Keratinocyte (primary cell): Measurements from ENCODE around the gene SLC22A31. TPM values are rescaled to one million over a fixed set of nuclear protein-coding genes. Genes with fewer than 3 reads are reported as not detected.
"Not testable (repeated sequence)": the region's sequence is repeated elsewhere in the genome, so short reads cannot be mapped to it uniquely, and the experiment has no call there.

Experiments used
- DNase-seq: peaks from one replicate; pipeline ENCODE4 v3.0.0-alpha.2; 2011; ENCODE audit warnings: low read depth, missing footprints, low spot score
- FAIRE-seq: peaks from 2 replicates; lab custom pipeline; 2011; peaks lifted over from hg19 to GRCh38; lab: Jason Lieb, UNC
- H2AFZ ChIP-seq: 2 replicates; pipeline ENCODE4 v1.6.0; 2012; ENCODE audit warnings: low read length, control low read depth, inconsistent platforms; ENCODE audit not compliant: control insufficient read depth
- H3K27ac ChIP-seq: 2 replicates; pipeline ENCODE4 v1.5.1; 2011; ENCODE audit warnings: low read length; ENCODE audit not compliant: control insufficient read depth, insufficient read depth
- H3K27me3 ChIP-seq: 3 replicates; pipeline ENCODE4 v1.6.0; 2011; ENCODE audit warnings: low read length; ENCODE audit not compliant: control insufficient read depth, insufficient read depth; ENCODE audit errors: extremely low read depth
- H3K36me3 ChIP-seq, 2 experiments: 2 replicates in 1 of 2; 3 replicates in 1 of 2; pipeline ENCODE4 v1.5.1; 2011; ENCODE audit warnings: low read length in 2 of 2, mild to moderate bottlenecking in 1 of 2; ENCODE audit not compliant: control insufficient read depth in 2 of 2, insufficient read depth in 2 of 2; ENCODE audit errors: extremely low read depth in 1 of 2
- H3K4me1 ChIP-seq: 3 replicates; pipeline ENCODE4 v1.5.1; 2011; ENCODE audit warnings: low read length; ENCODE audit not compliant: control insufficient read depth, insufficient read depth; ENCODE audit errors: extremely low read depth
- H3K4me2 ChIP-seq: 3 replicates; pipeline ENCODE4 v1.6.0; 2011; ENCODE audit warnings: low read depth, low read length; ENCODE audit not compliant: control insufficient read depth, insufficient read depth; ENCODE audit errors: extremely low read depth
- H3K4me3 ChIP-seq, 3 experiments: fragments of 200-600 bp in 1 of 3; sonication (generic) in 1 of 3; 2 replicates in 2 of 3; 3 replicates in 1 of 3; pipeline ENCODE4 v1.5.1; 2011 to 2016; ENCODE audit warnings: low read length in 3 of 3, mild to moderate bottlenecking in 3 of 3, control low read depth in 2 of 3, inconsistent platforms in 1 of 3, low read depth in 1 of 3, mixed read lengths in 1 of 3, mixed run types in 1 of 3, moderate library complexity in 1 of 3; ENCODE audit not compliant: control insufficient read depth in 2 of 3, insufficient read depth in 2 of 3; ENCODE audit errors: extremely low read depth in 1 of 3
- H3K79me2 ChIP-seq: 2 replicates; pipeline ENCODE4 v1.6.0; 2012; ENCODE audit warnings: low read length; ENCODE audit not compliant: control insufficient read depth, insufficient read depth
- H3K9ac ChIP-seq: 3 replicates; pipeline ENCODE4 v1.6.0; 2011; ENCODE audit warnings: low read length; ENCODE audit not compliant: control insufficient read depth, insufficient read depth; ENCODE audit errors: extremely low read depth
- H3K9me1 ChIP-seq: 3 replicates; pipeline ENCODE4 v1.6.0; 2011; ENCODE audit warnings: low read length; ENCODE audit not compliant: control insufficient read depth, insufficient read depth; ENCODE audit errors: extremely low read depth
- H3K9me3 ChIP-seq: 2 replicates; pipeline ENCODE4 v1.5.1; 2012; ENCODE audit warnings: low read depth, low read length; ENCODE audit not compliant: control insufficient read depth
- H4K20me1 ChIP-seq: 3 replicates; pipeline ENCODE4 v1.6.0; 2011; ENCODE audit warnings: low read length; ENCODE audit not compliant: control insufficient read depth, insufficient read depth; ENCODE audit errors: extremely low read depth
- EZH2 ChIP-seq: IDR thresholded peaks from one replicate; pipeline ENCODE4 v1.6.1; 2012; ENCODE audit warnings: inconsistent platforms, mild to moderate bottlenecking, low read length, moderate library complexity
- dilution Hi-C: fragments of 300-500 bp; cut with MboI; formaldehyde crosslinking; loops from one replicate; pipeline ENCODE4 v1.7.0; 2020; ENCODE audit warnings: low sequenced_read_pairs; ENCODE audit not compliant: extremely low pct_ligation_motif_present
- polyA plus RNA-seq, 5 experiments: library from polyadenylated mRNA; depleted of rRNA in 3 of 5; stranded (reverse) in 3 of 5; stranded (forward) in 1 of 5; unstranded in 1 of 5; fragments of >200 nt; gene quantifications; 1 replicate in 1 of 5; 2 replicates in 3 of 5; 3 replicates in 1 of 5; pipeline versions ENCODE4 v1.2.1 to v1.2.3, GENCODE V29; 2011 to 2012; ENCODE audit warnings: missing spikeins in 2 of 5, low read depth in 1 of 5, low replicate concordance in 1 of 5
- TF ChIP-seq, protein P1 (sequence below), 3 experiments: IDR thresholded peaks in 1 of 3; conservative IDR thresholded peaks in 1 of 3; optimal IDR thresholded peaks in 1 of 3; 2 replicates in 2 of 3; 3 replicates in 1 of 3; pipeline versions ENCODE3 to v1.5.1; 2011; ENCODE audit warnings: low read length in 3 of 3, mild to moderate bottlenecking in 3 of 3, moderate library complexity in 2 of 3, control low read depth in 1 of 3, inconsistent platforms in 1 of 3; ENCODE audit not compliant: insufficient read depth in 2 of 3; ENCODE audit errors: extremely low read depth in 1 of 3

The SLC22A31 gene
- polyA plus RNA-seq, 1 donor (not counting 4 experiments of a cell fraction or from before 2014, with no cell fraction given), result not detected

DNA sequence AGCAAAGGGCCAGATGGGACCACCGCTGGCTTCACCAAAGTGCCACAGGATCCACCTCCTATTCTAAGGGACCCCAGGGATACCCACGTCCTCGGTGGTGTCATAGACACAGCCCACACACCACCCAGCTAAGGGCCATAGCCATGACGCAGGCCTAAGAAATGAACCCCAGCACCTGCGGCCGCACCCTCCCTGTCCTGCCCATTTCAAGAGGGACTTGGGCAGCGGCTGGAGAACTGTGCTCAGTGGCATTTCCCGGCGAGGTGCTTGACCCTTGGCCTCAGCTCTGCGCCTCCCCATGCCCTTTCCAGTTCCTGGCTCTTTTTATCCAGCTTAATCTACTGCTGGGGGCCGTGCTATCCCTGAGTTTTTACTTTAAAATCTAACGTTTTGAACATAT, 44.4 kb upstream of the SLC22A31 start:
- TF ChIP-seq, protein P1, sequence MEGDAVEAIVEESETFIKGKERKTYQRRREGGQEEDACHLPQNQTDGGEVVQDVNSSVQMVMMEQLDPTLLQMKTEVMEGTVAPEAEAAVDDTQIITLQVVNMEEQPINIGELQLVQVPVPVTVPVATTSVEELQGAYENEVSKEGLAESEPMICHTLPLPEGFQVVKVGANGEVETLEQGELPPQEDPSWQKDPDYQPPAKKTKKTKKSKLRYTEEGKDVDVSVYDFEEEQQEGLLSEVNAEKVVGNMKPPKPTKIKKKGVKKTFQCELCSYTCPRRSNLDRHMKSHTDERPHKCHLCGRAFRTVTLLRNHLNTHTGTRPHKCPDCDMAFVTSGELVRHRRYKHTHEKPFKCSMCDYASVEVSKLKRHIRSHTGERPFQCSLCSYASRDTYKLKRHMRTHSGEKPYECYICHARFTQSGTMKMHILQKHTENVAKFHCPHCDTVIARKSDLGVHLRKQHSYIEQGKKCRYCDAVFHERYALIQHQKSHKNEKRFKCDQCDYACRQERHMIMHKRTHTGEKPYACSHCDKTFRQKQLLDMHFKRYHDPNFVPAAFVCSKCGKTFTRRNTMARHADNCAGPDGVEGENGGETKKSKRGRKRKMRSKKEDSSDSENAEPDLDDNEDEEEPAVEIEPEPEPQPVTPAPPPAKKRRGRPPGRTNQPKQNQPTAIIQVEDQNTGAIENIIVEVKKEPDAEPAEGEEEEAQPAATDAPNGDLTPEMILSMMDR (optimal IDR thresholded peaks at IDR 0.05 in 1 of 3, IDR thresholded peaks at IDR 0.05 in 1 of 3, conservative IDR thresholded peaks at IDR 0.05 in 1 of 3; ENCODE audit: extremely low read depth in 1 of 3, insufficient read depth in 2 of 3, low read length in 3 of 3), result no peak
- no peak for TF ChIP-seq EZH2

DNA sequence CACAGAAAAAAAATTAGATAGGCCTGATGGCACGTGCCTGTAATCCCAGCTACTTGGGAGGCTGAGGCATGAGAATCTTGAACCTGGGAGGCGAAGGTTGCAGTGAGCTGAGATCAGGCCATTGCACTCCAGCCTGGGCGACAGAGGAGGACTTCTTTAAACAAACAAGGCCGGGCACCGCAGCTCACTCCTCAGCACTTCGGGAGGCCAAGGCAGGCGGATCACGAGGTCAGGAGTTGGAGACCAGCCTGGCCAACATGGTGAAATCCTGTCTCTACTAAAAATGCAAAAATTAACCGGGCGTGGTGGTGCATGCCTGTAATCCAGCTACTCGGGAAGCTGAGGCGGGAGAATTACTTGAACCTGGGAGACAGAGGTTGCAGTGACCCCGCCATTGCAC, 43.9 kb upstream of the SLC22A31 start:
- H3K4me1 ChIP-seq, H3K27me3 ChIP-seq, H4K20me1 ChIP-seq, H3K4me2 ChIP-seq, dilution Hi-C loops, H3K9me1 ChIP-seq, H3K79me2 ChIP-seq, H3K27ac ChIP-seq, DNase-seq, H3K36me3 ChIP-seq, H3K4me3 ChIP-seq, H3K9me3 ChIP-seq, H3K9ac ChIP-seq, H2AFZ ChIP-seq, FAIRE-seq: not testable (repeated sequence)

More for the DNA sequence above, 44.4 kb upstream of the SLC22A31 start:
- Histone ChIP-seq H3K36me3 (no peaks in the 10 kb centered on the region), H3K9me3 (no peaks in the 10 kb centered on the region), H3K4me1 (no peaks in the 10 kb centered on the region), H3K27ac (no peak overlapping the region), H4K20me1 (no peaks in the 10 kb centered on the region), H3K27me3 (no peaks in the 10 kb centered on the region), H2AFZ (no peak overlapping the region), H3K9me1 (no peaks in the 10 kb centered on the region), H3K79me2 (peaks cover 7% of the 10 kb centered on the region), H3K4me2 (no peak overlapping the region), H3K4me3 (no peak overlapping the region), H3K9ac (no peak overlapping the region)
- DNase-seq (no peak), FAIRE-seq (no peak)
- dilution Hi-C loops, result no loop called here

DNA sequence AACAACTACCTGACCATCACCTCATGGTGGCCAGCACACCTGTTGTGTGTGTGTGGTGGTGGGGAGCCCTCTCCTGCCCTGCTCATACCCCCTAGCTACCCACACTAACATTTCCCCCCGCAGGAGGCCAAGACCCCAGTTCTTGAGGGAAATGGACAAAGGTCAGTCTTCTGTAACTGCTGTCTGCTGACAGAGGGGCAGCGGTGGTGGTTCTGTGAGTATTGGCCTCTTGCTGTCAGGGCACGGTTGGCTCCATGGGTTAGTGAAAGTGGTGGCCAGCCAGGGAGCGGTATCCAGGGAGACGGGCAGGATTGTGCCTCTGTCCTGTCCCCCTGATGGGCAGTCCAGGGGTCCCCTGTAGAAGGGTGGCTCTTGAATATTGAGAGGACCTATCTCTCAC, 43.3 kb upstream of the SLC22A31 start:
- no peaks in the 10 kb centered on the region for H3K27me3 ChIP-seq
- H4K20me1 ChIP-seq, result no peaks in the 10 kb centered on the region
- H3K36me3 ChIP-seq, result no peaks in the 10 kb centered on the region
- no peak overlapping the region for H3K4me2 ChIP-seq
- H3K9ac ChIP-seq, result no peak overlapping the region
- H3K4me1 ChIP-seq, result no peaks in the 10 kb centered on the region
- no peak for DNase-seq
- FAIRE-seq, result no peak
- dilution Hi-C loops, result no loop called here
- H2AFZ ChIP-seq, result no peak overlapping the region
- H3K79me2 ChIP-seq, result peaks cover 7% of the 10 kb centered on the region
- TF ChIP-seq, protein P1 (optimal IDR thresholded peaks at IDR 0.05 in 1 of 3, IDR thresholded peaks at IDR 0.05 in 1 of 3, conservative IDR thresholded peaks at IDR 0.05 in 1 of 3; ENCODE audit: extremely low read depth in 1 of 3, insufficient read depth in 2 of 3, low read length in 3 of 3), result no peak
- TF ChIP-seq EZH2, result no peak
- no peaks in the 10 kb centered on the region for H3K9me3 ChIP-seq
- no peak overlapping the region for H3K27ac ChIP-seq
- H3K4me3 ChIP-seq, result no peak overlapping the region
- H3K9me1 ChIP-seq, result no peaks in the 10 kb centered on the region
